Fibroblast of pulmonary artery (primary cell): ENCODE results near the gene TMEM8B.
A peak's percentile ranks its signal among the peaks of the same experiment; 100 is the strongest.

Source experiments
- DNase-seq: peaks from one replicate; pipeline ENCODE4 v3.0.0-alpha.2; 2010; ENCODE audit warnings: low read depth
- H3K4me3 ChIP-seq: replicated peaks from 2 replicates; pipeline ENCODE4 v1.5.1; 2011; ENCODE audit warnings: low read depth, mild to moderate bottlenecking, control low read depth, low read length, moderate library complexity
- CTCF ChIP-seq: IDR thresholded peaks from 2 replicates; pipeline ENCODE4 v1.5.1; 2011; ENCODE audit warnings: mild to moderate bottlenecking, control low read depth, low read length, inconsistent platforms; ENCODE audit errors: missing control alignments

The TMEM8B gene

GRCh38 chr9:35831040-35831439, 2.0 kb downstream of the TMEM8B start:
- H3K4me3 ChIP-seq, result no peak overlapping the region
- no peak for TF ChIP-seq CTCF
- no peak for DNase-seq

GRCh38 chr9:35832814-35833213, 3.8 kb downstream of the TMEM8B start:
- no peak for DNase-seq
- no peak overlapping the region for H3K4me3 ChIP-seq
- no peak for TF ChIP-seq CTCF

GRCh38 chr9:35834260-35835215, 5.5 kb downstream of the TMEM8B start:
- no peak for TF ChIP-seq CTCF
- DNase-seq, result no peak
- H3K4me3 ChIP-seq, result no peak overlapping the region

GRCh38 chr9:35835216-35835632, 6.2 kb downstream of the TMEM8B start:
- peak; percentile 30 for TF ChIP-seq CTCF
- H3K4me3 ChIP-seq, result no peak overlapping the region
- no peak for DNase-seq

GRCh38 chr9:35835766-35836165, 6.7 kb downstream of the TMEM8B start:
- DNase-seq, result no peak

GRCh38 chr9:35836595-35836994, 7.6 kb downstream of the TMEM8B start:
- no peak for DNase-seq
- TF ChIP-seq CTCF, result no peak
- no peak overlapping the region for H3K4me3 ChIP-seq

More at GRCh38 chr9:35835766-35836165, 6.7 kb downstream of the TMEM8B start:
- no peak for TF ChIP-seq CTCF
- no peak overlapping the region for H3K4me3 ChIP-seq
